ENCODE measurements around the gene PKNOX1.
A peak's percentile ranks its signal among the peaks of the same experiment; 100 is the strongest.
"Not testable (repeated sequence)": the region's sequence is repeated elsewhere in the genome, so short reads cannot be mapped to it uniquely, and the experiment has no call there.

Gene PKNOX1, protein sequence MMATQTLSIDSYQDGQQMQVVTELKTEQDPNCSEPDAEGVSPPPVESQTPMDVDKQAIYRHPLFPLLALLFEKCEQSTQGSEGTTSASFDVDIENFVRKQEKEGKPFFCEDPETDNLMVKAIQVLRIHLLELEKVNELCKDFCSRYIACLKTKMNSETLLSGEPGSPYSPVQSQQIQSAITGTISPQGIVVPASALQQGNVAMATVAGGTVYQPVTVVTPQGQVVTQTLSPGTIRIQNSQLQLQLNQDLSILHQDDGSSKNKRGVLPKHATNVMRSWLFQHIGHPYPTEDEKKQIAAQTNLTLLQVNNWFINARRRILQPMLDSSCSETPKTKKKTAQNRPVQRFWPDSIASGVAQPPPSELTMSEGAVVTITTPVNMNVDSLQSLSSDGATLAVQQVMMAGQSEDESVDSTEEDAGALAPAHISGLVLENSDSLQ

GRCh38 chr21:42973991-42974831 is at the start of gene PKNOX1:
Gene PKNOX1 (plus strand): TSS chr21:42974562. CDS start chr21:43004382, 29,820 bp downstream.
- DNase-seq: peak; percentile 99

- DNase-seq: no peak
Observed at GRCh38 chr21:42925114-42925926, 49.0 kb upstream of the PKNOX1 start, which contains the start of gene ERVH48-1. Gene ERVH48-1 (minus strand): TSS chr21:42925630. CDS start chr21:42919006, 6,624 bp downstream.

DNA sequence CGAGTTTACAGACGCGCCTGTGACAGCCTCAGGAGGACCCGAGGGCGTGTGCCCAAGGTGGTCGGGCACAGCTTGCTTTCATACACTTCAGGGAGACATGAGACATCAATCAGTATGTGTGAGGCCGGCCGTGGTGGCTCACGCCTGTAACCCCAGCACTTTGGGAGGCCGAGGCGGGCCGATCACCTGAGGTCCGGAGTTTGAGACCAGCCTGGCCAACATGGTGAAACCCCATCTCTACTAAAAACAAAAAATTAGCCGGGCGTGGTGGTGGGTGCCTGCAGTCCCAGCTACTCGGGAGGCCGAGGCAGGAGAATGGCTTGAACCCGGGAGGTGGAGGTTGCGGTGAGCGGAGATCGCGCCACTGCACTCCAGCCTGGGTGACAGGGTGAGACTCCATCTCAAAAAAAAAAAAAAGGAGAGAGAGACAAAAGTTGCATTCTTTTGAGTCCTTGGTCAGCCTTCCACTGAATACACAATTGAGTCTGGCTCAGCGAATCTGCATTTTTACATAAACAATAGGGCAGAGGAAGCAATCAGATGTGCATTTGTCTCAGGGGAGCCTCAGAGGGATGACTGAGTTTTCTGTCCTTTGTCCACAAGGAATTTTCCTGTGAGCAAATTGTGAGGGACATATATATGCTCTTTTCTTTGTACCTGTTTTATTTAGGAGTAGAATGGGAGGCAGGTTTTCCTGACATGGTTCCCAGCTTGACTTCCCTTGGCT is 46.7 kb upstream of the PKNOX1 start:
- not testable (repeated sequence) for DNase-seq

- DNase-seq: no peak
Observed at GRCh38 chr21:42929969-42930368, 44.4 kb upstream of the PKNOX1 start.

- DNase-seq: no peak
Observed at GRCh38 chr21:42931560-42932235, 42.7 kb upstream of the PKNOX1 start.

GRCh38 chr21:42932378-42933136 is 41.8 kb upstream of the PKNOX1 start:
- not testable (repeated sequence) for DNase-seq

- DNase-seq: not testable (repeated sequence)
Observed at GRCh38 chr21:42933137-42933970, 41.0 kb upstream of the PKNOX1 start.

DNA sequence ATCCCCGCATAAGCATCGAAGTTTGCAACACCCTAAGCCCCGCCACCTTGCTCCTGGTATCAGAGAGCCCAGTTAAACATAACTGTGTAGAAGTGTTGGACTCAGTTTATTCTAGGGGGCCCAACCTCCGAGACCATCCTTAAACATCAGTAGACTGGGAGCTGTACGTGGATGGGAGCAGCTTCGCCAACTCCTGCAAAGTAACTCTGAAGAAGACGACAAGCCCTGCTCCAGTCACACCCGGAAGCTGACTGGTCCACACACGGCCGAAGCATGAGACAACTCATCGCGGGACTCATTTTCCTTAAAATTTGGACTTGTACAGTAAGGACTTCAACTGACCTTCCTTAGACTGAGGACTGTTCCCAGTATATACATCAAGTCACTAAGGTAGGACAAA is 40.4 kb upstream of the PKNOX1 start:
- DNase-seq: not testable (repeated sequence)

GRCh38 chr21:42936360-42936759 is 38.0 kb upstream of the PKNOX1 start:
- DNase-seq: not testable (repeated sequence)

DNA sequence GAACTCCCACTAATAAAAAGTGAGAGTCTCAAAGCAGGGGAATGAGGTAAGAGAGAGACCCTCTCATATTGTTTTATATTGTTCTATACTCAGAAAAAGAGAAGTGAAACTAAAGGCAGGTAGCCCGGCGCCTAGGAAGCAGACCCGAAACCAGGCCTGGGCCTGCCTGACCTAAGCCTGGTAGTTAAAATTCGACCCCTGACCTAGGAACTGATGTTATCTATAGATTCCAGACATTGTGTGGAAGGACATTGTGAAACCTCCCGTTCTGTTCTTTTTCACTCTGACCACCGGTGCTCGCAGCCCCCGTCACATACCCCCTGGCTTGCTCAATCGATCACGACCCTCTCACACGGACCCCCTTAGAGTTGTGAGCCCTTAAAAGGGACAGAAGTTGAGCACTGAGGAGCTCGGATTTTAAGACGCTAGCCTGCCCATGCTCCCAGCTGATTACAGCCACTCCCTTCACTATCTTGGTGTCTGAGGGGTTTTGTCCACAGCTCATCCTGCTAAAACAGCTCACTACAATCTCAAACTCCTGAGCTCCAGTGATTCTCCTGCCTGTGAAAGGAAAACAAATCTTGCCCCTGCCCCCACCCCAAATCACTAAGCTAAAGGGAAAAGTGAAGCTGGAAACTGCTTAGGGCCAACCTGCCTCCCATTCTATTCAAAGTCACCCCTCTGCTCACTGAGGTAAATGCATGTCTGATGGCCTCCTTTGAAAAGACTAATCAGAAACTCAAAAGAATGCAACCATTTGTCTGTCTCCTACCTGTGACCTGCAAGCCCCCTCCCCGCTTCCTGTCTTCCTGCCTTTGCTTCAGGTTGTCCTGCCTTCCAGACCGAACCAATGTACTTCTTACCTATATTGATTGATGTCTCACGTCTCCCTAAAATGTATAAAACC is 37.1 kb upstream of the PKNOX1 start:
- not testable (repeated sequence) for DNase-seq

- DNase-seq: no peak
Observed at GRCh38 chr21:42937960-42938605, 36.3 kb upstream of the PKNOX1 start.

DNA sequence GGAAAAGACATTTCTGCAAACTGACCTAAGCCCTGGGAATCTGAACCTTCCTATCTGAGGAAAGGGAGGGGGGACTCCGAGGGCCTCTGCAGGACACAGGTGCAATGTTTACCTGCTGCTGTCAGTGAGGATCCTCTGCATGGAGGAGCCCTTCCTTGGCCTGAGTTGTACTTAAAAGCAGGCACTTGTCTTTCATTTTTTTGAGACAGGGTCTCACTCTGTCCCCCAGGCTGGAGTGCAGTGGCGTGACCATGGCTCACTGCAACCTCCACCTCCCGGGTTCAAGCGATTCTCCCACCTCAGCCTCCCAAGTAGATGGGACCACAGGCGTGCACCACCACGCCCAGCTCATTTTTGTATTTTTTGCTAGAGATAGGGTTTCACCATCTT is 35.8 kb upstream of the PKNOX1 start:
- DNase-seq: not testable (repeated sequence)

DNA sequence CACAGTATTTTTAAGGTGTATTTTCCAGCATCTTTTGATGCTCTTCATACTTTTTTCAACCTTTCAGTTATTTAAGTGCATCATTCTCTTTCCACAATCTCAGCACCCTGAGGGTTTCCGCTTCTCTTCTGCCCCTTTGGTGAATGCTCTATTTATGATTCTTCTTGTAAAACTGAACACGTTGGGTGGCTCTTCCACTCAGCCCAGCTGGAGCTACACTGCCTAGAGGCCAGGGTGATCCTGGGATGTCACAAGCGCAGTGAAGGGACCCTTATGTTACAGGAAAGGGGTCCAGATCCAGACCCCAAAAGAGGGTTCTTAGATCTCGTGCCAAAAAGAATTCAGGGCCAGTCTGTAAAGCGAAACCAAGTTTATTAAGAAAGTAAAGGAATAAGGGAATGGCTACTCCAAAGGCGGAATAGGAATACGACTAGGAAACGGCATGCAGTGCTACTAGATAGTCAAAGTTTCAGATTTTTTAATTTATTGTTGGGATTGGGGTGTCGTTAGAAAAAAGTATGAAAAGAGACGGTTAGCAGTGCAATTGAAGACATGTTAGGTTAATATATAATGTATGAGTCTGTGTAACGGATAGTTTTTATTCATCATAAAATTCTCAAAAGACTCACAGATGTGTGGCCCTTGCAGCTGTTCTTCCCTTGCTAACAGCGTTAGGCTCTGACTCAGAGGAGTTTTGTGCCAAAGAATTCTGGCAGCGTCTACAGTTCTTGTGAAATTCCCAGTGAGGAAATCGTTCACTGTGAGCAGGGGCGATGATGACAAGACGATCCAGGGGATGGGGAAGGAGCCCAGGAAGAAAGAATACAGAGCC is 34.6 kb upstream of the PKNOX1 start:
- no peak for DNase-seq

DNA sequence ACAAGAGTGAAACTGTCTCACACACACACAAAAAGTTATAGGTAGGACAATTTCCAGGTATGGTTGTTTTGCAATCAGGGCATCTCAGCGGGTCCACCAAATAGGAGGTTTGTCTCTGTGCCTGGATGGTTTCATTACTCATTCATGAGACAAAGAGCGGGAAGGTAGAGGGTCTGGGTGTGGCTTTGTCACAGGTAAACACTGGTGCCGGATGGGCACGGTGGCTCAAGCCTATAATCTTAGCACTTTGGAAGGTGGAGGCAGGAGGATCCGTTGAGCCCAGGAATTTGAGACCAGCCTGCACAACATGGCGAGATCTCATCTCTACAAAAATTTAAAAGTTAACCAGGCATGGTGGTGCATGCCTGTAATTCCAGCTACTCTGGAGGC is 32.7 kb upstream of the PKNOX1 start:
- no peak for DNase-seq

- no peak for DNase-seq
Observed at GRCh38 chr21:42942244-42942643, 32.1 kb upstream of the PKNOX1 start.

- DNase-seq: not testable (repeated sequence)
Observed at GRCh38 chr21:42949094-42949755, 25.1 kb upstream of the PKNOX1 start.

DNA sequence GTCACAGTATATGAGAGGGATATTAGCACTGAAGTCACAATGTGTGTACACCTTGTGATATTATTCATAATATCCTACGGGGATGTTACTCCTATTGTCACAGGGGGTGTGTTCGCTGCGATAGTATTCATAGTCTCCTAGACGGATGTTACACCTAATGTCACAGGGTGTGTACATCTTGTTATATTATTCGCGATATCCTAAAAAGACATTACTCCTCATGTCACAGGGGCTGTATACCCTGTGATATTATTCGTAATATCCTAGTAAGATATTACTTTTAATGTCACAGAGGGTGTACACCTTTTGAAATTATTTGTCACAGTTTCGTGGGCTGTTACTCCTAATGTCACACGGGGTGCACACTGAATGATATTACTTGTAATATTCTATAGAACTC is 23.2 kb upstream of the PKNOX1 start:
- not testable (repeated sequence) for DNase-seq
